Esophagus muscularis mucosa (tissue), 3 donors: Measurements from ENCODE around the gene ARHGAP24.

Source experiments
- POLR2AphosphoS5 ChIP-seq, 2 donors: sonication (generic); formaldehyde crosslinking; IDR thresholded peaks; one replicate each; pipeline ENCODE4 v1.6.1; 2017; ENCODE audit warnings: antibody characterized with exemption in 2 of 2
- TF ChIP-seq, protein P1 (sequence below), 3 experiments: fragments of 200-600 bp in 2 of 3; fragments of 450-650 bp in 1 of 3; sonication (generic) in 2 of 3; IDR thresholded peaks; one replicate each; pipeline ENCODE4 v1.5.1; 2017 to 2019; ENCODE audit warnings: antibody characterized with exemption in 3 of 3, mild to moderate bottlenecking in 2 of 3, moderate library complexity in 1 of 3

DNA sequence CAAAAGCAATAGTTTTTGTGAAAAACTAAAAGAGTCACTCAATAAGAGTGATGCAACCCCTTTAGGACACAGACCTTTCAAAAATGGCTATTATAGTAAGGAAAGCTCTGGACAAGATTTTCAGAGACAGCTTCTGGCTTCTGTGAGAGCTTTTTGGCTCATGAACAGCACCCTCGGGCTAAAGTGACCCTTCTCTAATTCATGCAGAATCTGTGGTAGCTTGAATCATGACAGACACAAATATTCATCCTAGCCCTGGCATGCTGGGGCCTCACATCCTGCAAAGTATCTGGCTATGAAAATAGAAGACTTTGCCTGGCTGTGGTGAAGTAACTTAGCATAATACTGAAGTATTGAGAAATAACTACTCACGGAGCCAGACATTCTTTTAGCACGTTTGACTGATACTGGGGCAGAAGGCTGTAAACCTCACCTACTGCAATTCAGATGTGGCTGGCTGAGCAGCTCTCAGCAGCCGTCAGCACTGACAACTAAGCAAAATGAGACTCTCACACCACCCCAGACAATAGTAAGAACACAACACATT is 557.6 kb downstream of the ARHGAP24 start:
- TF ChIP-seq, protein P1, sequence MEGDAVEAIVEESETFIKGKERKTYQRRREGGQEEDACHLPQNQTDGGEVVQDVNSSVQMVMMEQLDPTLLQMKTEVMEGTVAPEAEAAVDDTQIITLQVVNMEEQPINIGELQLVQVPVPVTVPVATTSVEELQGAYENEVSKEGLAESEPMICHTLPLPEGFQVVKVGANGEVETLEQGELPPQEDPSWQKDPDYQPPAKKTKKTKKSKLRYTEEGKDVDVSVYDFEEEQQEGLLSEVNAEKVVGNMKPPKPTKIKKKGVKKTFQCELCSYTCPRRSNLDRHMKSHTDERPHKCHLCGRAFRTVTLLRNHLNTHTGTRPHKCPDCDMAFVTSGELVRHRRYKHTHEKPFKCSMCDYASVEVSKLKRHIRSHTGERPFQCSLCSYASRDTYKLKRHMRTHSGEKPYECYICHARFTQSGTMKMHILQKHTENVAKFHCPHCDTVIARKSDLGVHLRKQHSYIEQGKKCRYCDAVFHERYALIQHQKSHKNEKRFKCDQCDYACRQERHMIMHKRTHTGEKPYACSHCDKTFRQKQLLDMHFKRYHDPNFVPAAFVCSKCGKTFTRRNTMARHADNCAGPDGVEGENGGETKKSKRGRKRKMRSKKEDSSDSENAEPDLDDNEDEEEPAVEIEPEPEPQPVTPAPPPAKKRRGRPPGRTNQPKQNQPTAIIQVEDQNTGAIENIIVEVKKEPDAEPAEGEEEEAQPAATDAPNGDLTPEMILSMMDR (IDR thresholded peaks at IDR 0.05): no peak
- no peak for TF ChIP-seq POLR2AphosphoS5 (IDR thresholded peaks at IDR 0.05)
